Sigmoid colon (tissue), 4 donors: ENCODE measurements around the gene PCGF1.

Source experiments
- EP300 ChIP-seq, 4 donors: sonication (generic); formaldehyde crosslinking; IDR thresholded peaks; one replicate each; pipeline ENCODE4 v1.6.1; 2017; ENCODE audit warnings: antibody characterized with exemption in 4 of 4
- POLR2A ChIP-seq, 2 donors: fragments of 450-650 bp; IDR thresholded peaks; one replicate each; pipeline ENCODE4 v1.6.1; 2016; ENCODE audit warnings: antibody characterized with exemption in 2 of 2, mild to moderate bottlenecking in 2 of 2, moderate library complexity in 2 of 2
- POLR2AphosphoS5 ChIP-seq, 4 donors: sonication (generic); formaldehyde crosslinking; IDR thresholded peaks; one replicate each; pipeline ENCODE4 v1.6.1; 2017; ENCODE audit warnings: antibody characterized with exemption in 4 of 4
- TF ChIP-seq, protein P1 (sequence below), 4 experiments: fragments of 450-650 bp in 3 of 4; fragments of 200-600 bp in 1 of 4; IDR thresholded peaks; one replicate each; pipeline ENCODE4 v1.5.1; 2016 to 2019; ENCODE audit warnings: antibody characterized with exemption in 4 of 4, mild to moderate bottlenecking in 3 of 4, moderate library complexity in 2 of 4

GRCh38 chr2:74457129-74457548, 50.4 kb downstream of the PCGF1 start:
- TF ChIP-seq, protein P1, sequence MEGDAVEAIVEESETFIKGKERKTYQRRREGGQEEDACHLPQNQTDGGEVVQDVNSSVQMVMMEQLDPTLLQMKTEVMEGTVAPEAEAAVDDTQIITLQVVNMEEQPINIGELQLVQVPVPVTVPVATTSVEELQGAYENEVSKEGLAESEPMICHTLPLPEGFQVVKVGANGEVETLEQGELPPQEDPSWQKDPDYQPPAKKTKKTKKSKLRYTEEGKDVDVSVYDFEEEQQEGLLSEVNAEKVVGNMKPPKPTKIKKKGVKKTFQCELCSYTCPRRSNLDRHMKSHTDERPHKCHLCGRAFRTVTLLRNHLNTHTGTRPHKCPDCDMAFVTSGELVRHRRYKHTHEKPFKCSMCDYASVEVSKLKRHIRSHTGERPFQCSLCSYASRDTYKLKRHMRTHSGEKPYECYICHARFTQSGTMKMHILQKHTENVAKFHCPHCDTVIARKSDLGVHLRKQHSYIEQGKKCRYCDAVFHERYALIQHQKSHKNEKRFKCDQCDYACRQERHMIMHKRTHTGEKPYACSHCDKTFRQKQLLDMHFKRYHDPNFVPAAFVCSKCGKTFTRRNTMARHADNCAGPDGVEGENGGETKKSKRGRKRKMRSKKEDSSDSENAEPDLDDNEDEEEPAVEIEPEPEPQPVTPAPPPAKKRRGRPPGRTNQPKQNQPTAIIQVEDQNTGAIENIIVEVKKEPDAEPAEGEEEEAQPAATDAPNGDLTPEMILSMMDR (IDR thresholded peaks at IDR 0.05): no peak
- TF ChIP-seq POLR2A (IDR thresholded peaks at IDR 0.05) (no peak), POLR2AphosphoS5 (IDR thresholded peaks at IDR 0.05) (no peak), EP300 (IDR thresholded peaks at IDR 0.05) (no peak)
